Liver (tissue), 3 donors: Measurements from ENCODE around the gene POU3F1.

Source experiments
- EGR1 ChIP-seq, 2 donors: IDR thresholded peaks; 2 replicates each; pipeline ENCODE4 v1.6.1; 2016 to 2018; ENCODE audit warnings: antibody characterized with exemption in 2 of 2, low read depth in 2 of 2
- FOXA2 ChIP-seq: IDR thresholded peaks from 2 replicates; pipeline ENCODE4 v1.6.1; 2016; ENCODE audit warnings: antibody characterized with exemption
- JUND ChIP-seq, 2 donors: IDR thresholded peaks; 2 replicates each; pipeline ENCODE4 v1.6.1; 2016; ENCODE audit warnings: antibody characterized with exemption in 2 of 2
- RAD21 ChIP-seq, 2 donors: IDR thresholded peaks; 2 replicates each; pipeline ENCODE4 v1.6.1; 2016; ENCODE audit warnings: antibody characterized with exemption in 2 of 2, mild to moderate bottlenecking in 2 of 2
- SP1 ChIP-seq: IDR thresholded peaks from 2 replicates; pipeline ENCODE4 v1.6.1; 2018; ENCODE audit warnings: antibody characterized with exemption, mild to moderate bottlenecking
- TAF1 ChIP-seq: conservative IDR thresholded peaks from 2 replicates; pipeline ENCODE4 v1.6.1; 2016; ENCODE audit warnings: antibody characterized with exemption, mild to moderate bottlenecking
- YY1 ChIP-seq: IDR thresholded peaks from 2 replicates; pipeline ENCODE4 v1.6.1; 2016; ENCODE audit warnings: antibody characterized with exemption, mild to moderate bottlenecking
- TF ChIP-seq, protein P1 (sequence below): fragments of 150-350 bp; IDR thresholded peaks from 2 replicates; pipeline ENCODE4 v1.5.1; 2017; ENCODE audit warnings: improper control_type of control experiment, low read depth, low read length; ENCODE audit not compliant: missing input control
- TF ChIP-seq, protein P2 (sequence below): IDR thresholded peaks from 2 replicates; pipeline ENCODE4 v1.6.1; 2016; ENCODE audit warnings: antibody characterized with exemption, mild to moderate bottlenecking
- TF ChIP-seq, protein P3 (sequence below): IDR thresholded peaks from 2 replicates; pipeline ENCODE4 v1.6.1; 2016; ENCODE audit warnings: antibody characterized with exemption
- donor health status: healthy.
- donor health status: healthy.

DNA sequence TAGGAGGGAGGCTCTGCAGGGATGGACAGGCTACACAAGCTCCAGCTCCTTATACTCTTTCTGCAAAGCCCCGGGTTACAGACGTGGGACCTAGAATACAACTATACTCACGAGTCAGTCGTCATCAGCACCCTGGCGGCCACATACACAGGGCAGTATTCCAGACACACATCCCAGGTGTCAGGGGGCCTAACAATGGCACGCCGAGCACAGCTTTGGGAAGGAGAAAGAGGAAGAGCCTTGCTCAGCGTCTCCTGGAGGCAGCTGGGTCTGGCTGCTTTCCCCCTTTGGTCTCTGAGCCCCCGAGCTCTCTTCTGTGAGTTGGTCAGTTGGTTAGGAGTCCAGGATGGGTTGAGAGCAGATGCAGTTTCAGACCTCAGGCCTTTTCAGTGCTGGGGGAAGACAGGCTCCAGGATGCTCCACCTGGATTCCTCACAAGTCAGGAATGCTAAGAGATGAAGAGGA lies 4.5 kb upstream of the POU3F1 start:
- no peak for TF ChIP-seq RAD21 (IDR thresholded peaks at IDR 0.05)
- TF ChIP-seq, protein P1, sequence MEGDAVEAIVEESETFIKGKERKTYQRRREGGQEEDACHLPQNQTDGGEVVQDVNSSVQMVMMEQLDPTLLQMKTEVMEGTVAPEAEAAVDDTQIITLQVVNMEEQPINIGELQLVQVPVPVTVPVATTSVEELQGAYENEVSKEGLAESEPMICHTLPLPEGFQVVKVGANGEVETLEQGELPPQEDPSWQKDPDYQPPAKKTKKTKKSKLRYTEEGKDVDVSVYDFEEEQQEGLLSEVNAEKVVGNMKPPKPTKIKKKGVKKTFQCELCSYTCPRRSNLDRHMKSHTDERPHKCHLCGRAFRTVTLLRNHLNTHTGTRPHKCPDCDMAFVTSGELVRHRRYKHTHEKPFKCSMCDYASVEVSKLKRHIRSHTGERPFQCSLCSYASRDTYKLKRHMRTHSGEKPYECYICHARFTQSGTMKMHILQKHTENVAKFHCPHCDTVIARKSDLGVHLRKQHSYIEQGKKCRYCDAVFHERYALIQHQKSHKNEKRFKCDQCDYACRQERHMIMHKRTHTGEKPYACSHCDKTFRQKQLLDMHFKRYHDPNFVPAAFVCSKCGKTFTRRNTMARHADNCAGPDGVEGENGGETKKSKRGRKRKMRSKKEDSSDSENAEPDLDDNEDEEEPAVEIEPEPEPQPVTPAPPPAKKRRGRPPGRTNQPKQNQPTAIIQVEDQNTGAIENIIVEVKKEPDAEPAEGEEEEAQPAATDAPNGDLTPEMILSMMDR: no peak
- TF ChIP-seq, protein P2, sequence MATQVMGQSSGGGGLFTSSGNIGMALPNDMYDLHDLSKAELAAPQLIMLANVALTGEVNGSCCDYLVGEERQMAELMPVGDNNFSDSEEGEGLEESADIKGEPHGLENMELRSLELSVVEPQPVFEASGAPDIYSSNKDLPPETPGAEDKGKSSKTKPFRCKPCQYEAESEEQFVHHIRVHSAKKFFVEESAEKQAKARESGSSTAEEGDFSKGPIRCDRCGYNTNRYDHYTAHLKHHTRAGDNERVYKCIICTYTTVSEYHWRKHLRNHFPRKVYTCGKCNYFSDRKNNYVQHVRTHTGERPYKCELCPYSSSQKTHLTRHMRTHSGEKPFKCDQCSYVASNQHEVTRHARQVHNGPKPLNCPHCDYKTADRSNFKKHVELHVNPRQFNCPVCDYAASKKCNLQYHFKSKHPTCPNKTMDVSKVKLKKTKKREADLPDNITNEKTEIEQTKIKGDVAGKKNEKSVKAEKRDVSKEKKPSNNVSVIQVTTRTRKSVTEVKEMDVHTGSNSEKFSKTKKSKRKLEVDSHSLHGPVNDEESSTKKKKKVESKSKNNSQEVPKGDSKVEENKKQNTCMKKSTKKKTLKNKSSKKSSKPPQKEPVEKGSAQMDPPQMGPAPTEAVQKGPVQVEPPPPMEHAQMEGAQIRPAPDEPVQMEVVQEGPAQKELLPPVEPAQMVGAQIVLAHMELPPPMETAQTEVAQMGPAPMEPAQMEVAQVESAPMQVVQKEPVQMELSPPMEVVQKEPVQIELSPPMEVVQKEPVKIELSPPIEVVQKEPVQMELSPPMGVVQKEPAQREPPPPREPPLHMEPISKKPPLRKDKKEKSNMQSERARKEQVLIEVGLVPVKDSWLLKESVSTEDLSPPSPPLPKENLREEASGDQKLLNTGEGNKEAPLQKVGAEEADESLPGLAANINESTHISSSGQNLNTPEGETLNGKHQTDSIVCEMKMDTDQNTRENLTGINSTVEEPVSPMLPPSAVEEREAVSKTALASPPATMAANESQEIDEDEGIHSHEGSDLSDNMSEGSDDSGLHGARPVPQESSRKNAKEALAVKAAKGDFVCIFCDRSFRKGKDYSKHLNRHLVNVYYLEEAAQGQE: no peak
- no peak for TF ChIP-seq JUND (IDR thresholded peaks at IDR 0.05)
- TF ChIP-seq, protein P3, sequence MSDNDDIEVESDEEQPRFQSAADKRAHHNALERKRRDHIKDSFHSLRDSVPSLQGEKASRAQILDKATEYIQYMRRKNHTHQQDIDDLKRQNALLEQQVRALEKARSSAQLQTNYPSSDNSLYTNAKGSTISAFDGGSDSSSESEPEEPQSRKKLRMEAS: no peak
- TF ChIP-seq YY1: no peak
- no peak for TF ChIP-seq FOXA2
- no peak for TF ChIP-seq TAF1
- no peak for TF ChIP-seq EGR1 (IDR thresholded peaks at IDR 0.05; ENCODE audit: low read depth in 2 of 2)
- no peak for TF ChIP-seq SP1
